MM.1S (cell line): Measurements from ENCODE around the gene SLC6A3.

ENCODE experiments used
- CTCF ChIP-seq: fragments of 300-600 bp; sonication (generic); IDR thresholded peaks from 2 replicates; pipeline ENCODE4 v1.5.1; 2016; ENCODE audit warnings: antibody characterized with exemption, low read length, mixed read lengths
- EZH2phosphoT487 ChIP-seq: fragments of 300-600 bp; sonication (generic); IDR thresholded peaks from 2 replicates; pipeline ENCODE4 v1.6.1; 2018; ENCODE audit warnings: antibody characterized with exemption, low read length

- no peak for TF ChIP-seq CTCF
- TF ChIP-seq EZH2phosphoT487 = no peak
Measured at GRCh38 chr5:1410156-1411014, 34.9 kb downstream of the SLC6A3 start.
